ENCODE measurements around the gene LUC7L2. TPM values are rescaled to one million over a fixed set of nuclear protein-coding genes. Genes with fewer than 3 reads are reported as not detected.

The LUC7L2 gene
- total and polyA plus RNA-seq, 2 of the 8 experiments (the other 6 are each of a cell fraction or from before 2014, with no cell fraction given) = 22.9 to 67.8 TPM

- TF ChIP-seq EP300 (IDR thresholded peaks at IDR 0.05; ENCODE audit: borderline replicate concordance in 1 of 2, low read depth in 2 of 2, low read length in 2 of 2) = no peak
These were observed 7.9 kb downstream of the LUC7L2 start (continued) for GRCh38 chr7:139367438-139368155.

All from H1 (cell line).